UCSD-AML1 (cell line): ENCODE data around the gene GPR62.

Source experiments
- DNase-seq: peaks from one replicate; lab custom pipeline; 2025; ENCODE audit not compliant: unreplicated experiment; lab: John Stamatoyannopoulos, UW

The GPR62 gene

DNA sequence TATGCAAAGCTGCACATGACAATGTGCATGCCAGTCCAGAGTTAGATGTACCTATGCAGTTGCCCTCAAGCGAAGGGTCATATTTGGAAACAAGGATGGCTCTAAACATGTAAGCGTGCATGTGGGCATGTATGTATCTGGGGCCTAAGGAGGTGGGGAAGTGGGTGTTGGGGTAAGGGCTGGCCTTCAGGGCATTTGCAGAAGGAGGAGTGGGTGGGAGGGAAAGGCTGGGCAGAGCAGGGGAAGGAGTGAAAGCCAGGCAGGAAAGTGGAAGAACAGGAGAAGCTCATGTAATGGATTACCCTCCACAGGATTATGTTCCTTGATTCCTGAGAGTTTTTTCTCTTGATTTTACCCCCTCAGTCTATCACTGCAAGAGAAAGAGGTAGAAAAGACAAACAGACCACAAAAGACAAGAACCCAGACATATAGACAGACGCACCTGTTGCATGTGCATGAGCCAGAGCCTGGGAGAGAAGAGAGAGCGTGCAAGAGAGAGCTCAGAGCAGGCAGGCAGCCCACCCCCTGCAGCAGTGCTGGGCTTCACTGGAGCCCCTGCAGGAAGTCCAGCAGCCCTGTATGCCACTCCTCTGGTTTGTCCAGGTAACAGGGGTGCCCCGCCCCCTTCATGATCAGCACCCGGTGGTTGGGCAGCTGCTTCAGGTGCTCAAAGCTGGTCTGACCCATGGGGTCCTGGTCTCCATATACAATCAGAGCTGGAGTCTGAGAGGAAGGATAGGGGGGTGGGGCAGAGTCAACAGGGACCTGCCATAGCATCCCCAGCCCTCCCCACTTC, 13.9 kb downstream of the GPR62 start:
- no peak for DNase-seq

DNA sequence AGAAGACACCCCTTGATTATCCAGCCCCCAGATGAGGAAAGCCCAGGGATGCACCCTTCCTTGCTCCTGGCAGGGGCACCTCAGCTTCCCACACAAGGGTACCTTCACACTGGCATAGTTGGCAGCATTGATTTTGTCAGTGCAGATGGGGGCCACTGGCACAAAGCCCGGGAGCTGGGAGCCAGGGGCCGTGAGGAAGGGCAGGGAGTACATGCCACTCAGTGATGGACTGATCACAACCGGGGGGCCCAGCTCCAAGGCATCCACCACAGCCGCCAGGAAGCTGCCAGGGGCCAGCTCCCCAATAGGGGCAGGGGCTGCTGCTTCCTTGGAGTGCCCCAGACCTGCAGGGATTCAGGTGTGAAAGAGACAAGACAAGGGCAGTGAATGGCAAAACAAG, 14.7 kb downstream of the GPR62 start:
- DNase-seq: no peak

DNA sequence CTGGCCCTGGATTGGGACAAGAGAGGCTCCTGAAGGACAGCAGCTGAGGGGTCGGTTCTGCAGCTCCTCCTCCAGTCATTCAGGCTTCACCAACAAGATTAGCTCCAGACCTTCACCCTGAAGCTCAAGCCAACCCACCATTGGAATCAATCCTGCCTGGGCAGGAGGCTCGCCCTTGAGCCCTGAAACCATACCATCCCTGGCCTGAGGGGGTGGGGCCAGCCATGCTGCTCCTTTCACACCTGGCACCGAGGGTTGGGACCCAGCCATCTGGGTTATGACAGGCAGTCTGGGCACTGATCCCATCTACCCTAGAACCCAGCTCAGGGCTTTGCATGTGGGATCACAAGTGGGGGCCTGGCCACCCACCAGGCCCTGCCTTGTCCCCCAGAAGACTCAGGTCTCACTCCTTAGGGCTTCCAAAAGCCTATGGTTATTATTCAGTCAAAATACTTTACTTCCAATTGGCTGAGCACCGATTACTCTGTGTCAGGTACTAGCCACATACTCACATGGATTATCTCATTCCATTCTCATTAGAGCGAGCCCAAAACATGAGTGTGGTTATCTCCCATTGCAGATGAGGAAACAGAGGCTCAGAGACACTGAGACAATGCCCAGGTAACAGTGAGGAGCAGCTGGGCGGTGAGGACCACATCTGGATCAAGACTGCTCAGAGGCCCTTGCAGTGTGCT, 15.6 kb downstream of the GPR62 start:
- DNase-seq: no peak

DNA sequence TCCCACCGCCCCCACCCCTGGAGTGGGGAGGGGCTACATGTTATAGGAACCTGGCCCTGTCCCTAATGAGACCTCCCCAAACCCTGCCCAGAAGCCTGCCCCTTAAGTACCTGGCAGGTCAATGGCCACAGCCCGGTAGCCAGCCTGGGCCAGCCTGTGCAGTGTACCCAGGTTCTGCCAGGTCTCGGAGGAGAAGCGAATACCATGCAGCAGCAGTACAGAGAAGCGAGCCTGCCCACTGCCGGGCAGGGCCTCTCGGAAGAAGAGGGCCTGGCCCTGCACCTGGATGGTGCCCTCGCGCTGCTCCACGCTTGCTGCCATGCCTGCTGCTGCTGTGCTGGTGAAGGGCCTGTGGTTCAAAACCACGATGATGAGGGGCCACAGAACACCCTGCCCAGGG, 16.2 kb downstream of the GPR62 start:
- DNase-seq: no peak

DNA sequence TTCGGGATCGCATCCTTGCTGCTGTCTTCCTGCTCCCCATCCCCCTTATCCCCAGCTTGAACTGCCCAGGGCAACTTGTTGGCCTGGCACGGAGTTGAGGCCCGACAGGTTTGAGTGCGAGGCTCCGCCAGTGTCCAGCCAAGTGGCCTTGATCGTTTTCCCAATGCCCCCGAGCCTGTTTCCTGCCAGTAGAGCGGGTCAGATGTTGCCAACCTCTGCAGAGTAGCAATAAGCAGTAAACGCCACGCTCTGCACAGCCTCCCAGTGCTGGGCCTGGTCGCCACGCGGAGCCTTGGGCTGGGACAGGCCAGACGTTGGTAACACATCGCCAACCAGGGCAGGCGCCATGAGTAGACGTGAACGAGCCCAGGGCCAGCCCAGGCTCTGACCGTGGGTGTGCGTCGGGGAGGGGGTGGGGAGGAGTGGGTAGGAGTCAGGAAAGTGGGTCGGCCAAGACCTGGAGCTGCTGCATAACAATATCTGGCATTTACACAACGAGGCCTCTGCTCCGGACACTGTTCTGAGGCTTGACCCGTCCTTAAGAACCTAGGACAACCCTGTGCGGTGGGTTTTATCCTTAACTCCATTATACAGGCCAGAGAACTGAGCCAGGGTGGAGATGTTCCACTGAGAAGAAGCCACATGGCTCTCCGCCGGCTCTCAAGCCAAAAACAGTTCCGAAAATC, 19.2 kb downstream of the GPR62 start:
- no peak for DNase-seq

DNA sequence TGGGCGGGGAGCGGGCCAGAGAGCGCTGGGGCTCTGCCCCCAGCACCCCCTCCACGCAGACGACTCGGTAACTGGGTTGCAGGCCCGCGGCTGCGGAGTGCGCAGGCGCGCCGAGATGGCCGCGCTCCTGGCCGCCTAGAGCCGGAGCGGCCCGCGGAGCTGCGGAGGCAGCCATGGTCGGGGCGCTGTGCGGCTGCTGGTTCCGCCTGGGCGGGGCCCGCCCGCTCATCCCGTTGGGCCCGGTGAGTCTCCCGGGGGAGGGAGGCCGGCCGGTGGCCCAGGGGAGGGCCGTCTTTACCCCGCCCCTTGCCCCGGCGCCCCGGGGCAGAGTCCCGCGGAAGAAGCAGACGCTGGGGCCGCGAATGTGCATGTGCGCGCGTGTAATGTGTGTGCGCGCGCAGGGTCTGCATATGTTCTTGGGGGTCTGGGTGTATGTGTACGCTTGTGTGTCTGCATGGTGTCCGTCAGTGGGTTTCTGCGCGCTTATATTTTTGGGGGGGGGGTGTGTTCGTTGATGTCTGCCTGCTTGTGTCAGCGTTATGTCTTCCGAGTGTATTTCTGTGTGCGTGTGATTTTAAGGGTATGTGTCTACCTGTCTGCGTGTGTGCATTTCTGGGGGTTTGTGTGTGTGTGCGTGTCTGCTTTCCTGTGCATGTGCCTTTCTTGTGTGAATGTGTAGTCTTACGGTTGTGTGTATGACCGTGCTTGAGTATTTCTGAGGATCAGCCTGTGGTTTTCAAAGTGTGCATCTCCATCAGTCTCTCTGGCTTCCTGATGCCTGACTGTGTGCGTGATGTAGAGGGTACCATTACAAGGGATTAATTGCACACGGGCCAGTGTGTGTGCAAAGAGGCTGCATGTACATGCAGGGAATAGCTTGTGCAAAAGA, 20.0 kb downstream of the GPR62 start, which contains the start of gene ABHD14A:
TSS of gene ABHD14A (plus strand) at position 102 of the 889 bp plus-strand sequence. CDS start at position 174, 72 bp downstream.
- peak; percentile 74 for DNase-seq

DNA sequence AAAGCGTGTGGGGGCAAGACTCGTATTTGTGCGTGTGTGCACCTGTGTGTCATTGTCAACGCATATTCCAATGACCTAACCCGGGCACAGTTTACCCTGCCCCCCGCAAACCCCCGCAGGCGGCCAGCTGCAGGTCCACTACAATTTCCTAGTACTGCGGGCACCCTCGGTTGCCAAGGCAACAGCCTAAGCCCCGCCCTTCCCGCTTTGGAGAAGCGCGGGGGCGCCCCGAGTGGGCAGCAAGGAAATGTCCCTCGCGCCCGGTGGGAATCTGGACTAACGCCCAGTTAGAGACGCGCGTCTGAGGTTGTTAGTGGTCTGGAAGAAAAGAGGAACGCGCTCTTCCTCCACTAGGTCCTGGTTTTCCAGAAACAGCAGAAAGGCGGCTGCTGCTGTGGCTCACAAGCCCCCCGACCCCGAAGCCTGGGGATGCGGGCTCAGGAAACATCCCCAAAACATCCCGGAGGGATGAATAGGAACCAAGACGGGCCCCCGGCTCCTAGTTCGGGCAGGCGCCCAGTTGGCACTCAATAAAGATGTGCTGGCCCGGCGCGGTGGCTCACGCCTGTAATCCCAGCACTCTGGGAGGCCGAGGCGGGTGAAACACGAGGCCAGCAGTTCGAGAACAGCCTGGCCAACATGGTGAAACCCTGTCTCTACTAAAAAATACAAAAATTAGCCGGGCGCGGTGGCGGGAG, 20.8 kb downstream of the GPR62 start:
- no peak for DNase-seq

DNA sequence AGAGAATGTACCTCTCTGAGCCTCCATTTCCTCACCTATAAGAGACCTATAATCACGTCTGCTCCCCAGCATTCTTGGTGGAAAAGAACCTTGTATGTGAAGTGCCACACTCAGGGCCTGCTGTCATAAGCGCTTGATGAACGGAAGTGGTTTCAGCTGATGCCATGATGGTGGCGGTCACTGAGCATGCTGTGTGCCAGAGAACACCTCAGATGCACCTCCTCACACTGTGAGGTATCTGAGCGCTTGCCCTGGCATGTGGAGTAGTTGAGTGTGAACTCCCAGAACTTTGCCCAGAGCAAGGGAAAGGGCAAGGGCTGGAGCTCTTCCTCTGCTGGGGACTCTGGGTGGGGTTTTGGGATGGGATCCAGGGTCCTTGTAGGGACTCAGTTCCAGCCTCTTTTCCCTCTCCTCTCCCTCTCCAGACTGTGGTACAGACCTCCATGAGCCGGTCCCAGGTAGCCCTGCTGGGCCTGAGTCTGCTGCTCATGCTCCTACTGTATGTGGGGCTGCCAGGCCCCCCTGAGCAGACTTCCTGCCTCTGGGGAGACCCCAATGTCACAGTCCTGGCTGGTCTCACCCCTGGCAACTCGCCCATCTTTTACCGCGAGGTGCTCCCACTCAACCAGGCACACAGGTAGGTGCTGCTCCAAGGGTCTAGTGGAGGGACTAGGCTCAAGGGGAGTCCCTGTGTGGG, 22.4 kb downstream of the GPR62 start:
- DNase-seq: no peak

DNA sequence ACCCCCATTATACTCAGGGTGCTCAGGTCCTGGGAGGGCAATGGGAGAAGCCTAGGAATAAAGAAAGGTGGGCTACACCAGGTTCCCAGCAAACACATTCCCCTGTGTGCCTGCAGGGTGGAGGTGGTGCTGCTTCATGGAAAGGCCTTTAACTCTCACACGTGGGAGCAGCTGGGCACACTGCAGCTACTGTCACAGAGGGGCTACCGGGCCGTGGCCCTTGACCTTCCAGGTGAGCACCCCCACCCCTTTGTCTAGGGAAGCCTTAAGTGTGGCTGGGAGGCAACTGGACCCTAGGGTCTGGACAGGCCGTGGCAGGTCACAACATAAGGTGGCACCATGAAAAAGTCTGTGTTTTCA, 22.9 kb downstream of the GPR62 start:
- DNase-seq: no peak

DNA sequence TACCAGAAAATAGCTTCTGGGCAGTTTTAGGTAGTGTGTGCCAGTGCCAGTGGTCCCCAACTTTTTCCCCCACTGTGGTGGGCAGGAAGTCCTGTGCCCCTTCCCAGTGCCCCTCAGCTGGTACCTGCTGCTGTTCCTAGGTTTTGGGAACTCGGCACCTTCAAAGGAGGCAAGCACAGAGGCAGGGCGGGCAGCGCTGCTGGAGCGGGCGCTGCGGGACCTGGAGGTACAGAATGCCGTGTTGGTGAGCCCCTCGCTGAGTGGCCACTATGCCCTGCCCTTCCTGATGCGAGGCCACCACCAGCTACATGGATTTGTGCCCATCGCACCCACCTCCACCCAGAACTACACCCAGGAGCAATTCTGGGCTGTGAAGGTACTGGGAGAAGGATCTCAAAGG, 25.1 kb downstream of the GPR62 start:
- DNase-seq: no peak

DNA sequence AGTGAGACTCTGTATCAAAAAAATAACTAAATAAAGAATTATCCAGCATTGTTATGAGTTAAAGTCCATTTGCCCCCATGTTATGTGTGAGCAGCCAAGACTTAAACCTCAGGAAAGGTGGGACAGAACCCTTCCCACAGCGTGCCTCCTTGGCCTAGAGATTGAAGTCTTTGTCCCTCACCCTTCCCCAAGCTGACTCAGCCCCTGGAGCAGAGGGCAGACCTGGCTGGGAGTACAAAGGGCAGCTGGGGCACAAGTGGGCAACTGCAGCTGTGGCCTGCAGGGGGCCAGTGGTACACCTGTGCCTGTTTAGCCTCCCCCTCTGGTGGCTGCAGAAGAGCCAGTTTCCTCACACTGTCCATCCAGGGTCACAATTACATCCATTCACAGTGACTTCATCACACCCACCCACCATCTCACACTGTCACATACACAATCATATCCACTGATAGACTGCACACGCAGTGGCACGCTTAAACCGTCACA, 27.2 kb downstream of the GPR62 start:
- DNase-seq: peak; percentile 72

DNA sequence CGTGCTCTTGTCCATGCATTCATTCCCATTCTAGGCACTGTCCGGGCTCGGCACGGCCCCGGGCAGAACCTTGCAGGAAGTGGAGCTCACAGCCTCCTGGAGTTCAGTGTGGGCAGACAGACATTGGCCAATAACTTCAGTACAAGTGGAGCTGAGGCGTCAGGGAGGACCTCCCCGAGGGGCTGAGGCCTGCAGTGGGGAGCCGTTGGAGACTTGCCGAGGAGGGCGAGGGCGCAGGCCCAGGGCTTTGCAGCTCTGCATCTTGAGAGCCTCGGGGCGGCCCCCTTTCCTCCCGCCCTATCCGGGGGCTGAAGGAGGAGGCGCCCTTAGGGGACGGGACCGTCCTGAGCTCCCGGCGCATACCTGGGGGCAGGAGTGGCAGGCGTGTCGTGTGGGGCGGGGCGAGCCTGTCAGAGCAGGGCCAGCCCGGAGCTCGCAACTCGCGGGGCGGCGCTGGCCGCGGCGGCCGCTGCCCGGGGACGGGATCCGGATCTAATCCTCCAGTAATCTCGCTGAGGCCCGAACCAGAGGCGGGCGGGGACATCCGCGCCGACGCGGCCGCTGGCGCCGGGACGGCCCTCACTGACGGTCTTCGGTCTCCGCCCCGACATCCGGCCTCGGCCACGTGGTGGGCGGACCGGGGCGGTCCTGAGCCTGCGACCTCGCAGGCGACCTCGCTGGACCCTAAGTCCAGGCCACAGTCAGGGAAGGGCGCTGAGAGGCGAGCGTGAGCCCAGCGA, 27.8 kb downstream of the GPR62 start, which contains the start of gene ACY1:
TSS of gene ACY1 (plus strand) at position 698 of the 740 bp plus-strand sequence. CDS start 530 bp downstream, outside the sequence.
- peak; percentile 91 for DNase-seq

DNA sequence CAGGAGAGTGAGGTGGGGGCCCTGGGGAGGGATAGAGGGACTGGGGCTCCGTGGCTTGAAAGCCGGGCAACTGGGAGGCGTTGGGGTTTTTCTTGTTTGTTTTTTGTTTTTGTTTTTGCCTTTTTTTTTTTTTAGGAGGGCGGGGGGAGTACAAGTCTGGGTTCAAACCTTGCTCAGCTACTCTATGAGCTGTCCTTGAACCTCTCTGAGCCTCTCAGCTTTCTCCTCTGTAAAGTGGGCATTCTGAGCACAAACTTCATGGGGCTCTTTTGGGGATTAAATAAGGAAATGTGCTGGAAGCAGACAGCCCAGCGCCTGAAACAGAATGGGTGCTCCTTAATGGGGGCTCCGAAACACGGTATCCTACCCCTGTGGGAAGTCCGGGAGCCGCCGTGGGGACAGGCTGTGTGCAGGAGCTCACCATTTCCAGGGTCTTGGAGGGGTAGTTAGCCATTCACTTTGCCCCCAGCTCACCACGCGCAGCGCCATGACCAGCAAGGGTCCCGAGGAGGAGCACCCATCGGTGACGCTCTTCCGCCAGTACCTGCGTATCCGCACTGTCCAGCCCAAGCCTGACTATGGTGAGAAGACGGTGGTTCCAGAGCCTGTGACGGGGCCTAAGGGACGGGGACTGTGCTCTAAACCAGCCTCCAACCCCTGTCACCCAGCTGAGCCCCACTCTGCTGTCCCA, 28.5 kb downstream of the GPR62 start:
- DNase-seq: no peak

DNA sequence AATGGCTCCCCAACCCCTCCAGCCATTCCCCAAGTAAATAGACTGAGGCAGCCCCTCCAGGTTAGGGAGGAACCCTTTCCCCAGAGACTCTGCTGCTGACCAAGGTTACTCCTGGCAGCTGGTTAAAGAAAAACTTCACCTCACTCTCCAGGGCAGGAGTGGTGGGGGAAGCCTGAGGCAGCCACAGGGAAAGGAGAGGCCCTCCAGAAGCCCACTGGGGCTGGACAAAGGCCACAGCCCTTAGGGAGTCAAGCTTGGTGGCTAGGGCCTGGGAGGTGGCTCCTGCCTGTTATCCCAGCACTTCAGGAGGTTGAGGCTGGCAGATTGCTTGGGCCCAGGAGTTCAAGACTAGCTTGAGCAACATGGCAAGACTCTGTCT, 29.1 kb downstream of the GPR62 start:
- DNase-seq: no peak

DNA sequence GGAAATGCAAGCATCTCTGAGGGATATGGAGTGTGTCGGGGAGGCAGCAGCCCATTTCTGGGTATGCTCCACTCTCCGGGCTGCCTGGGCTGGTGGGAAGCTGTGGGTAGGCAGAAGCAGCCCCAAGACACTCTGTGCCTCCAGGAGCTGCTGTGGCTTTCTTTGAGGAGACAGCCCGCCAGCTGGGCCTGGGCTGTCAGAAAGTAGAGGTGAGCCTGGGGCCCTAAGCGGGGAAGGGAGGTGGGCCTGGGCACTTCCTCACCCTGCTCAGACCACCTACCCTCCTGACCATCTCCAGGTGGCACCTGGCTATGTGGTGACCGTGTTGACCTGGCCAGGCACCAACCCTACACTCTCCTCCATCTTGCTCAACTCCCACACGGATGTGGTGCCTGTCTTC, 29.9 kb downstream of the GPR62 start:
- DNase-seq: no peak

DNA sequence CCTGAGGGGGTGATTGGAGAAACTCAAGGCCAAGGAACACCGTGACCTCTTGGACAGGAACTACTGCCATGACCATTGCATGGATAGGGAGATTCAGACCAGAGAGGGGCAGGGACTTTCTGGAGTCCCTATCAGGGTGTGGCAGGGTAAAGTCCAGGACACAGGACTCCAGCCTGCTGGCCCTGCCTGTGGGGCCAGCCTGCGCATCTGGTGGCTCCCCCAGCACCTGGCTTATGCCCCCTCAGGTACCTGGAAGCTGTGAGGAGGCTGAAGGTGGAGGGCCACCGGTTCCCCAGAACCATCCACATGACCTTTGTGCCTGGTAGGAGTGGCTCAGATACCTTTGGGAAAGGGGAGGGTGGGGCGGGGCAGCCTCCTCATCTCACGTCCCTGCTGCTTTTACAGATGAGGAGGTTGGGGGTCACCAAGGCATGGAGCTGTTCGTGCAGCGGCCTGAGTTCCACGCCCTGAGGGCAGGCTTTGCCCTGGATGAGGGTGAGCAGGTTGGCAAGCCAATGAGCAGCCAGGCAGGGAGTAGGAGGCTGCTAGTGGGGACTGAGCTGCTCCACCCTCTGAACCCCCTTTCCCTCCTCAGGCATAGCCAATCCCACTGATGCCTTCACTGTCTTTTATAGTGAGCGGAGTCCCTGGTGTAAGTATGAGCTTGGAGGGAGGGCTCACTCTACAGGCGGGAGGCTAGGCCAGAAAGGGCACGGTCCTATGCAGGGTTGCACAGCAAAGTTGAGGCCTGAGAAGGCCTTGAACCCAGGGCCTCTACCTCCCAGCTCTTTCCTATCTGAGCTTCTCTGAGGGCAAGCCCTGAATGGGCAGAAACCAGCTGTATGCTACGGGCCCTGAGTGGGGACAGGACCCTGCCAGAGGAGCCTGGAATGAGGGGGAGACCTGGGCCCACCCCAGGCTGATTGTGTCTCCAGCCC, 31.1 kb downstream of the GPR62 start:
- no peak for DNase-seq

DNA sequence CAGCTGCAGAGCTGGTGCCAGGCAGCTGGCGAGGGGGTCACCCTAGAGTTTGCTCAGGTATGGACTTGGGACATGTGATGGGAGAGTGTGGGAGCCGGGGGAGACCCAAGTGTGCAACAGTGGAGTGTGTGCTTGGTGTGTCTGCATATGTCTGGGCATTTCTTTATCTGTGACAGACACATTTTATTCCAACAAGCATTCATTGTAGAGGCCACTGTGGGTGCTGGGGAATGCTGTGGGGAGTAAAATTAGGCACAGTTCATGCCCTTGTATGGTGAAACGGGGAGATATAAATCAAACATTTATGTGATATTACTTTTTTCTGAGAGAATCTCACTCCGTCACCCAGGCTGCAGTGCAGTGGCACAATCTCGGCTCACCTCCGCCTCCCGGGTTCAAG, 32.4 kb downstream of the GPR62 start:
- DNase-seq: no peak
